HEK293 (cell line): ENCODE data around the gene CCK.

Source experiments
- CTCF ChIA-PET: fragments of 350-600 bp; formaldehyde crosslinking; extraction: SDS; loops from one replicate; lab custom pipeline; 2021; ENCODE audit warnings: antibody characterized with exemption; lab: Yijun Ruan, JAX
- POLR2A ChIA-PET: fragments of 300-600 bp; formaldehyde crosslinking; extraction: SDS; loops from one replicate; lab custom pipeline; 2020; ENCODE audit warnings: antibody characterized with exemption, inconsistent platforms; lab: Yijun Ruan, JAX
- H3K27ac ChIP-seq: fragments of 200-500 bp; sonication (Bioruptor generic); 2 replicates; pipeline ENCODE4 v1.5.1; 2014; ENCODE audit warnings: low read depth, low read length, control low read depth, inconsistent platforms; ENCODE audit errors: extremely low read depth
- H3K36me3 ChIP-seq, 2 experiments: fragments of 200-500 bp in 1 of 2; sonication (Bioruptor generic) in 1 of 2; 1 replicate in 1 of 2; 2 replicates in 1 of 2; pipeline ENCODE4 v1.5.1; 2014 to 2017; ENCODE audit warnings: inconsistent platforms in 2 of 2, low read length in 2 of 2; ENCODE audit not compliant: control insufficient read depth in 2 of 2, insufficient read depth in 1 of 2
- H3K4me1 ChIP-seq: fragments of 200-500 bp; sonication (Bioruptor generic); 2 replicates; pipeline ENCODE4 v1.5.1; 2014; ENCODE audit warnings: mild to moderate bottlenecking, low read length, inconsistent platforms; ENCODE audit not compliant: control insufficient read depth, insufficient read depth
- H3K4me3 ChIP-seq: 2 replicates; pipeline ENCODE4 v1.5.1; 2011; ENCODE audit warnings: low read depth, mild to moderate bottlenecking, control low read depth, low read length, moderate library complexity
- H3K9me3 ChIP-seq: fragments of 200-500 bp; sonication (Bioruptor generic); 2 replicates; pipeline ENCODE4 v1.5.1; 2014; ENCODE audit warnings: low read depth, low read length, inconsistent platforms; ENCODE audit not compliant: control insufficient read depth, insufficient read depth
- BCL11A ChIP-seq: fragments of 450-650 bp; formaldehyde crosslinking; IDR thresholded peaks from 2 replicates; pipeline ENCODE4 v1.5.1; 2016; ENCODE audit warnings: low read depth, missing biosample characterization, missing genetic modification characterization
- IKZF3 ChIP-seq: fragments of 450-650 bp; IDR thresholded peaks from 2 replicates; pipeline ENCODE4 v1.5.0; 2018; ENCODE audit warnings: missing biosample characterization, mild to moderate bottlenecking, missing genetic modification characterization, moderate library complexity
- PRDM6 ChIP-seq: fragments of 450-650 bp; formaldehyde crosslinking; IDR thresholded peaks from 2 replicates; pipeline ENCODE4 v1.5.1; 2017; ENCODE audit warnings: missing biosample characterization, missing genetic modification characterization
- SP7 ChIP-seq: fragments of 450-650 bp; formaldehyde crosslinking; IDR thresholded peaks from 2 replicates; pipeline ENCODE4 v1.5.1; 2016; ENCODE audit warnings: missing biosample characterization, missing genetic modification characterization
- ZFP3 ChIP-seq: fragments of 450-650 bp; formaldehyde crosslinking; IDR thresholded peaks from 2 replicates; pipeline ENCODE4 v1.5.1; 2016; ENCODE audit warnings: low read depth, missing biosample characterization, missing genetic modification characterization
- ZNF112 ChIP-seq: fragments of 450-650 bp; formaldehyde crosslinking; IDR thresholded peaks from 2 replicates; pipeline ENCODE4 v1.5.0; 2017; ENCODE audit warnings: missing biosample characterization, missing genetic modification characterization
- ZNF132 ChIP-seq: fragments of 450-650 bp; formaldehyde crosslinking; IDR thresholded peaks from 2 replicates; pipeline ENCODE4 v1.5.1; 2017; ENCODE audit warnings: missing biosample characterization, missing genetic modification characterization, borderline replicate concordance
- ZNF19 ChIP-seq: fragments of 450-650 bp; formaldehyde crosslinking; IDR thresholded peaks from 2 replicates; pipeline ENCODE4; 2016; ENCODE audit warnings: missing biosample characterization, missing genetic modification characterization, low read depth
- ZNF2 ChIP-seq: fragments of 450-650 bp; formaldehyde crosslinking; IDR thresholded peaks from 2 replicates; pipeline ENCODE4 v1.5.1; 2016; ENCODE audit warnings: missing biosample characterization, missing genetic modification characterization
- ZNF248 ChIP-seq: fragments of 450-650 bp; formaldehyde crosslinking; IDR thresholded peaks from 2 replicates; pipeline ENCODE4 v1.5.1; 2017; ENCODE audit warnings: missing biosample characterization, missing genetic modification characterization
- ZNF280C ChIP-seq: fragments of 450-650 bp; formaldehyde crosslinking; IDR thresholded peaks from 2 replicates; pipeline ENCODE4 v1.5.1; 2016; ENCODE audit warnings: missing biosample characterization, missing genetic modification characterization
- ZNF335 ChIP-seq: fragments of 450-650 bp; formaldehyde crosslinking; conservative IDR thresholded peaks from 2 replicates; pipeline ENCODE4 v1.5.1; 2016; ENCODE audit warnings: missing biosample characterization, missing genetic modification characterization
- ZNF513 ChIP-seq: fragments of 450-650 bp; IDR thresholded peaks from 2 replicates; pipeline ENCODE4 v1.5.1; 2018; ENCODE audit warnings: missing biosample characterization, missing genetic modification characterization
- ZNF580 ChIP-seq: fragments of 450-650 bp; formaldehyde crosslinking; IDR thresholded peaks from 2 replicates; pipeline ENCODE4 v1.5.1; 2016; ENCODE audit warnings: missing biosample characterization, missing genetic modification characterization
- ZNF624 ChIP-seq: fragments of 450-650 bp; formaldehyde crosslinking; IDR thresholded peaks from 2 replicates; pipeline ENCODE4 v1.5.1; 2017; ENCODE audit warnings: missing biosample characterization, missing genetic modification characterization
- ZNF645 ChIP-seq: fragments of 450-650 bp; formaldehyde crosslinking; IDR thresholded peaks from 2 replicates; pipeline ENCODE4; 2016; ENCODE audit warnings: missing biosample characterization, missing genetic modification characterization
- ZNF658 ChIP-seq: fragments of 450-650 bp; formaldehyde crosslinking; IDR thresholded peaks from 2 replicates; pipeline ENCODE4; 2016; ENCODE audit warnings: missing biosample characterization, missing genetic modification characterization
- ZNF777 ChIP-seq: fragments of 450-650 bp; formaldehyde crosslinking; IDR thresholded peaks from 2 replicates; pipeline ENCODE4 v1.5.1; 2017; ENCODE audit warnings: missing biosample characterization, missing genetic modification characterization, borderline replicate concordance
- ZNF791 ChIP-seq: fragments of 450-650 bp; formaldehyde crosslinking; IDR thresholded peaks from 2 replicates; pipeline ENCODE4 v1.5.1; 2016; ENCODE audit warnings: missing biosample characterization, missing genetic modification characterization
- ZNF830 ChIP-seq: fragments of 450-650 bp; IDR thresholded peaks from 2 replicates; pipeline ENCODE4 v1.5.0; 2018; ENCODE audit warnings: missing biosample characterization, missing genetic modification characterization, low read depth, mild to moderate bottlenecking, moderate library complexity

CCK gene

GRCh38 chr3:42265059-42265991 is 660 bp downstream of the CCK start:
- H3K4me1 ChIP-seq, result no peaks in the 10 kb centered on the region
- H3K4me3 ChIP-seq, result no peak overlapping the region
- CTCF ChIA-PET, result interaction anchor here (0.7 kb wide), 1 partner anchor 615 kb away, joined by 3 read pairs; no protein-coding TSS in a partner anchor
- H3K36me3 ChIP-seq, result no peaks in the 10 kb centered on the region
- TF ChIP-seq ZNF112 (tag by site-specific recombination) (no peak), SP7 (no peak), ZNF791 (tag by site-specific recombination) (no peak), ZFP3 (tag by site-specific recombination) (no peak), ZNF658 (tag by site-specific recombination) (no peak), ZNF280C (tag by site-specific recombination) (no peak), ZNF624 (tag by site-specific recombination) (no peak), ZNF2 (tag by site-specific recombination) (no peak), ZNF513 (tag by site-specific recombination) (no peak), ZNF830 (no peak), ZNF248 (tag by site-specific recombination) (no peak), ZNF335 (tag by site-specific recombination) (no peak), ZNF580 (tag by site-specific recombination) (no peak), ZNF645 (no peak), PRDM6 (tag by site-specific recombination) (no peak), ZNF132 (tag by site-specific recombination) (no peak), ZNF19 (no peak), IKZF3 (tag by site-specific recombination) (no peak), ZNF777 (tag by site-specific recombination) (no peak), BCL11A (tag by site-specific recombination) (no peak)
- TF ChIP-seq, all 188 proteins: peak for 0
- no peaks in the 10 kb centered on the region for H3K9me3 ChIP-seq
- H3K27ac ChIP-seq, result no peak overlapping the region
- POLR2A ChIA-PET, result no interaction called here
